ENCODE measurements around the gene TBCCD1.
A peak's percentile ranks its signal among the peaks of the same experiment; 100 is the strongest.

DNA sequence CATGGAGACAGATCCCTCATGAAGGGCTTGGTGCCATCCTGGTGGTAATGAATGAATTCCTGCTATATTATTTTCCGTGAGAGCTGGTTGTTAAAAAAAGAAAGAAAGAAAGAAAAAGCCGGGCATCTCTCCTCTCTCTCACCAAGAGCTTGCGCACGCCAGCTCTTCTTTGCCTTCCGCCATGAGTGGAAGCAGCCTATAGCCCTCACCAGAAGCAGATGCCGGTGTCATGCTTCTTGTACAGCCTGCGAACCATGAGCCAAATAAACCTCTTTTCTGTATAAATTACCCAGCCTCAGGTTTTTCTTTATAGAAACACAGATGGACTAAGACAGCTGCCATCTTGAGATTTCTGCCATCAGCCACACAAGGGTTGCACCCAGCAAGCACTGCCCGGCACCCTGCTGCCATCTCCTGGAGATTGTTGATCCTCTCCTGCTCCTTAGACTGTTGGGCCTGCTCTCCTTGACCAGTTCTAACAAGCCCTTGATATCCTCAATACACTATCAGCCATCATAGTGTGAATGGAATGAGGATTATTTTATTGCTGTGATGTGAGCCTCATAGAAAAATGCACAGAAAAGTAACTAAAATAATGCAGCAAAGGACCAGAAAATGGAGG, 42.2 kb upstream of the TBCCD1 start:
- TF ChIP-seq, protein P1, sequence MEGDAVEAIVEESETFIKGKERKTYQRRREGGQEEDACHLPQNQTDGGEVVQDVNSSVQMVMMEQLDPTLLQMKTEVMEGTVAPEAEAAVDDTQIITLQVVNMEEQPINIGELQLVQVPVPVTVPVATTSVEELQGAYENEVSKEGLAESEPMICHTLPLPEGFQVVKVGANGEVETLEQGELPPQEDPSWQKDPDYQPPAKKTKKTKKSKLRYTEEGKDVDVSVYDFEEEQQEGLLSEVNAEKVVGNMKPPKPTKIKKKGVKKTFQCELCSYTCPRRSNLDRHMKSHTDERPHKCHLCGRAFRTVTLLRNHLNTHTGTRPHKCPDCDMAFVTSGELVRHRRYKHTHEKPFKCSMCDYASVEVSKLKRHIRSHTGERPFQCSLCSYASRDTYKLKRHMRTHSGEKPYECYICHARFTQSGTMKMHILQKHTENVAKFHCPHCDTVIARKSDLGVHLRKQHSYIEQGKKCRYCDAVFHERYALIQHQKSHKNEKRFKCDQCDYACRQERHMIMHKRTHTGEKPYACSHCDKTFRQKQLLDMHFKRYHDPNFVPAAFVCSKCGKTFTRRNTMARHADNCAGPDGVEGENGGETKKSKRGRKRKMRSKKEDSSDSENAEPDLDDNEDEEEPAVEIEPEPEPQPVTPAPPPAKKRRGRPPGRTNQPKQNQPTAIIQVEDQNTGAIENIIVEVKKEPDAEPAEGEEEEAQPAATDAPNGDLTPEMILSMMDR (conservative IDR thresholded peaks at IDR 0.05; ENCODE audit: low read depth, low read length), result peak; percentile 21; the same call in 1 of the 2 replicates
- TF ChIP-seq EZH2 (IDR thresholded peaks at IDR 0.05; ENCODE audit: borderline replicate concordance, low read depth, low read length, poor library complexity, severe bottlenecking), result no peak

All from A673 (cell line).